Right cardiac atrium (tissue), 5 donors: Measurements from ENCODE around the gene TAS2R30. TPM values are rescaled to one million over a fixed set of nuclear protein-coding genes. Genes with fewer than 3 reads are reported as not detected.

Experiments
- ATAC-seq, 2 donors: fragments of 200-7000 bp; cut with Tn5 transposase; one replicate each; pipeline versions ENCODE4 v1.8.0 to v1.9.1; 2020; ENCODE audit warnings: moderate library complexity in 2 of 2, mild to moderate bottlenecking in 1 of 2
- DNase-seq, 3 donors: peaks; one replicate each; pipeline ENCODE4 v3.0.0-alpha.2; 2020
- H3K27ac ChIP-seq: one replicate; pipeline ENCODE4 v1.5.1; 2013; ENCODE audit warnings: mild to moderate bottlenecking, low read length, control low read depth, moderate library complexity
- H3K27me3 ChIP-seq: one replicate; pipeline ENCODE4 v1.6.1; 2013; ENCODE audit not compliant: control insufficient read depth, insufficient read depth
- H3K4me1 ChIP-seq: one replicate; pipeline ENCODE4 v1.6.1; 2013; ENCODE audit warnings: low read length; ENCODE audit not compliant: control insufficient read depth, insufficient read depth
- H3K4me3 ChIP-seq: one replicate; pipeline ENCODE4 v1.5.1; 2013; ENCODE audit warnings: low read length, control low read depth
- H3K9me3 ChIP-seq: one replicate; pipeline ENCODE4 v1.6.1; 2013; ENCODE audit warnings: low read length; ENCODE audit not compliant: control insufficient read depth
- WGBS: extraction: QIAGEN DNeasy Blood & Tissue Kit; methylation state at CpG from one replicate; pipeline ENCODE4 v1.1.7; 2013; 5-methylcytosine and 5-hydroxymethylcytosine counted together
- intact Hi-C, 4 donors: fragments of 100-400 bp; cut with DNase I; formaldehyde crosslinking; loops; one replicate each; pipeline versions ENCODE4 v1.11.0 to v1.14.0; 2022 to 2023
- long read RNA-seq, 4 donors: library from polyadenylated mRNA; unstranded; transcript quantifications; one replicate each; pipeline ENCODE4 v2.0.0, GENCODE V29; 2020 to 2021
- polyA plus RNA-seq: library from polyadenylated mRNA; stranded (reverse); fragments of 200-250 nt; gene quantifications from one replicate; pipeline ENCODE4 v1.2.3, GENCODE V29; 2013
- total RNA-seq, 4 donors: library from RNA; stranded (reverse); fragmentation: NEBNext Ultra II Directional; extraction: Animal tissue kit (Norgen Biotek cat#: 25700); gene quantifications; one replicate each; pipeline ENCODE4 v1.2.1, GENCODE V29; 2021
- donor health status: healthy with polysubstance abuse.
- donor health status: DM: no; HTN: yes; CAD: no.
- donor health status: DM: no; HTN: no; CAD: no.
- donor health status: DM: no; HTN: yes; CAD: no; lungs with severe emphysema.
- donor health status: DM: yes; HTN: yes; CAD: no.

The TAS2R30 gene
- 1 to 10 TPM in 2 of 4 donors, under 1 TPM in 2; 0.80 to 1.6 (median 1.0) TPM for total RNA-seq
- polyA plus RNA-seq = 0.25 TPM
- long read RNA-seq, donor 1 = 0 reads
- long read RNA-seq, donor 2 = 0 reads
- long read RNA-seq, donor 3 = 0 reads
- long read RNA-seq, donor 4 = 0 reads

- no peaks in the 10 kb centered on the region for H3K9me3 ChIP-seq
- intact Hi-C loops = no loop called here
- ATAC-seq = no peak
- H3K4me1 ChIP-seq = no peaks in the 10 kb centered on the region
- no peak for DNase-seq
- WGBS = 61% methylated on average over 3 of the region's 3 CpGs
- no peaks in the 10 kb centered on the region for H3K27me3 ChIP-seq
- no peak within 1 kb of the TSS for H3K4me3 ChIP-seq
- no peak within 1 kb of the TSS for H3K27ac ChIP-seq
These were observed at the start of gene TAS2R30 for GRCh38 chr12:11134305-11134704. TAS2R30 (minus strand) TSS chr12:11134644; CDS start chr12:11134244, 400 bp downstream.

- intact Hi-C loops = no loop called here
- no peak overlapping the region for H3K4me3 ChIP-seq
- no peaks in the 10 kb centered on the region for H3K9me3 ChIP-seq
- no peak overlapping the region for H3K27ac ChIP-seq
- H3K27me3 ChIP-seq = no peaks in the 10 kb centered on the region
- H3K4me1 ChIP-seq = no peaks in the 10 kb centered on the region
- DNase-seq (no peak), ATAC-seq (no peak)
These were observed 48.6 kb upstream of the TAS2R30 start for GRCh38 chr12:11183011-11183410.

DNA sequence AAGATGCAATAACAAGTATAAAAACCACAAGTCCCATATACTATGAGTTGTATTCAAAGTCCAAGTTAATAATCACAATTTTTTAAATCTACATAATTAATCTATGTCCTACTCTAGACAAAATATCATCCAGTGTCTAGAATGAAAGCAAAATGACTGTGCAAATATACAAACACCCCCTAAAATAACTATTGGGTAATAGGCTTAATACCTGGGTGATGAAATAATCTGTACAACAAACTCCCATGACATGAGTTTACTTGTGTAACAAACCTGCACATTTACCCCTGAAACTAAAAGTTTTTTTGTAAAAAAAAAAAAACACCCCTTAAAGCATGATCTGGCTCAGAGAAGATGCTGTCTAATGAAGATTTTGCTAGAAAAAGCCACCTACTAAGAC is 48.1 kb upstream of the TAS2R30 start:
- intact Hi-C loops = no loop called here
- Histone ChIP-seq H3K4me3 (no peak overlapping the region), H3K27ac (no peak overlapping the region), H3K4me1 (no peaks in the 10 kb centered on the region), H3K27me3 (no peaks in the 10 kb centered on the region), H3K9me3 (no peaks in the 10 kb centered on the region)
- ATAC-seq (no peak), DNase-seq (no peak)

GRCh38 chr12:11178250-11178649 is 43.8 kb upstream of the TAS2R30 start:
- DNase-seq = no peak
- no peak overlapping the region for H3K27ac ChIP-seq
- H3K4me1 ChIP-seq = no peaks in the 10 kb centered on the region
- H3K9me3 ChIP-seq = no peaks in the 10 kb centered on the region
- no peaks in the 10 kb centered on the region for H3K27me3 ChIP-seq
- WGBS = 94% methylated on average over 1 of the region's 1 CpG
- H3K4me3 ChIP-seq = no peak overlapping the region
- intact Hi-C loops = no loop called here
- ATAC-seq = no peak

- DNase-seq (no peak), ATAC-seq (no peak)
- Histone ChIP-seq H3K9me3 (no peaks in the 10 kb centered on the region), H3K27ac (no peak overlapping the region), H3K4me3 (no peak overlapping the region), H3K4me1 (no peaks in the 10 kb centered on the region), H3K27me3 (no peaks in the 10 kb centered on the region)
- intact Hi-C loops = no loop called here
- 96% methylated on average over 2 of the region's 2 CpGs for WGBS
These were observed 39.6 kb upstream of the TAS2R30 start for GRCh38 chr12:11174022-11174421.

GRCh38 chr12:11171969-11172675 is 37.7 kb upstream of the TAS2R30 start:
- DNase-seq = no peak
- intact Hi-C loops = no loop called here
- Histone ChIP-seq H3K9me3 (no peaks in the 10 kb centered on the region), H3K27me3 (no peaks in the 10 kb centered on the region), H3K4me1 (no peaks in the 10 kb centered on the region), H3K4me3 (peak overlapping the region; percentile 68), H3K27ac (no peak overlapping the region)
- WGBS = 3% methylated on average over 10 of the region's 10 CpGs
- no peak for ATAC-seq

DNA sequence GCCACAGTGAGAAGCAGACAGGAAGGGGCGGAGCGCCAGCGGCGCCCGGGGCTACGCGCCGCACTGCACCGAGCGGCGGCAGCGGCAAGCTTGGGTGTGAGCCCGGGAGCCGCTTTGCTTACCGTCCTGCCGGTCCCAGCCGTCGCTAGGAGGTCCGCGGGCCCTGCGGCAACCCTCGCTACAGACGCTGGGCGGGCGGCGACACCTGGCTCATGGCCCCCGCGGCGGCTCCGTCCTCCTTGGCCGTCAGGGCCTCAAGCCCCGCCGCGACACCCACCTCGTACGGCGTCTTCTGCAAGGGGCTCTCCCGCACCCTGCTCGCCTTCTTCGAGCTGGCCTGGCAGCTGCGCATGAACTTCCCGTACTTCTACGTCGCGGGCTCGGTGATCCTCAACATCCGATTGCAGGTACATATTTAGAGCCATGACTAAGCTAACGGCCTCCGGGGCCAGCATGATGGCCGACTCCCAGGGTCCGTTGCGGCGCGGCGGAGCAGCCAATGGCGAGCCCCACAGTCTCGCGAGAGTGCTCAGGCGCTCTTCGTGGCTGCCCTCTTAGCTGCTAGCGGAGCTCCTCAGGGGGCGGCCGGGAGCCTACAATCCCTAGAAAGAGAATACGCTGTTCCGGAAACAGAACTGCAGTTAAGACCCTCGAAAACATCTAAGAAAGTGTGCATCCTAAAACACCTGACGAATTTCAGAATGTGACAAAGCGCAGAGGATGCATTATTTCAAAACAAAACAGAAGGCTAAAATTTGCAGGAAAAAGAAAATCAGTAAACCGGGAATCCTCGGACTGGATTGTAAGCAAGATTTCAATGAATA is 36.9 kb upstream of the TAS2R30 start, which contains the start of gene SMIM10L1:
Gene SMIM10L1, plus strand, starts transcription at position 50 of the 824 bp plus-strand sequence. Its CDS starts 163 bp downstream, at position 213.
- peak; percentile 100 for ATAC-seq
- Histone ChIP-seq H3K4me3 (peak within 1 kb of the TSS; percentile 68), H3K9me3 (no peaks in the 10 kb centered on the region), H3K27ac (peak within 1 kb of the TSS; percentile 98), H3K4me1 (no peaks in the 10 kb centered on the region), H3K27me3 (no peaks in the 10 kb centered on the region)
- under 1% methylated on average over 70 of the region's 70 CpGs for WGBS
- DNase-seq = peak; percentile 94 to 97 (median 97)
- intact Hi-C loops = no loop called here

- ATAC-seq = no peak
- no peaks in the 10 kb centered on the region for H3K4me1 ChIP-seq
- H3K27me3 ChIP-seq = no peaks in the 10 kb centered on the region
- H3K27ac ChIP-seq = peak overlapping the region; percentile 98
- H3K4me3 ChIP-seq = peak overlapping the region; percentile 68
- intact Hi-C loops = no loop called here
- DNase-seq = no peak
- 3% methylated on average over 4 of the region's 4 CpGs for WGBS
- no peaks in the 10 kb centered on the region for H3K9me3 ChIP-seq
These were observed 36.3 kb upstream of the TAS2R30 start for GRCh38 chr12:11170810-11171144.

- no peak for ATAC-seq
- intact Hi-C loops = no loop called here
- Histone ChIP-seq H3K9me3 (no peaks in the 10 kb centered on the region), H3K4me3 (no peak overlapping the region), H3K4me1 (no peaks in the 10 kb centered on the region), H3K27ac (no peak overlapping the region), H3K27me3 (no peaks in the 10 kb centered on the region)
- DNase-seq = no peak
These were observed 31.9 kb upstream of the TAS2R30 start for GRCh38 chr12:11166300-11166699.

- no peaks in the 10 kb centered on the region for H3K27me3 ChIP-seq
- intact Hi-C loops = no loop called here
- DNase-seq (no peak), ATAC-seq (no peak)
- H3K4me1 ChIP-seq = no peaks in the 10 kb centered on the region
- no peaks in the 10 kb centered on the region for H3K9me3 ChIP-seq
- H3K27ac ChIP-seq = no peak overlapping the region
- H3K4me3 ChIP-seq = no peak overlapping the region
These were observed 29.9 kb upstream of the TAS2R30 start for GRCh38 chr12:11164384-11164783.

DNA sequence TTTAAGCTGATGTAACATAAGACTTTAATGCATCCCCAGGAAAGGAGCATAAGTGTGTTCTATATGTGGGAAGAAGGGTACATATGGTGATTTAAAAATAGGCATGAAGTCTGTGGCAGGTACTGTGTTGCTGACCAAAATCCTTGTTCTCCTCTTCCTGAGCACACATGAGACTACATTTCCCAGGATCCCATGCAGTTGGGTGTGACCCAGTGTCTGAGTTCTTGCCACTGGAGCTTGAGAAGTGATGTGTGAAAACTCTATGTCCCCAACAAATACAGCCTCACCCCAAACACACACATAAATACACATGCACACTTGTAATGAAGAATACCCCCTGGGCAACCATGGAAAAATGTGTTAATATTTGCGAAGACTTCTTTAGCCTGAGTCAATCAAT is 28.1 kb upstream of the TAS2R30 start:
- Histone ChIP-seq H3K4me1 (no peaks in the 10 kb centered on the region), H3K4me3 (no peak overlapping the region), H3K9me3 (no peaks in the 10 kb centered on the region), H3K27ac (no peak overlapping the region), H3K27me3 (no peaks in the 10 kb centered on the region)
- intact Hi-C loops = no loop called here
- 97% methylated on average over 1 of the region's 1 CpG for WGBS
- peak in 1 of 2 donors; percentile 16 for ATAC-seq
- no peak for DNase-seq
